ENCODE measurements around the gene ANKRD55. TPM values are rescaled to one million over a fixed set of nuclear protein-coding genes. Genes with fewer than 3 reads are reported as not detected.

The ANKRD55 gene
- total and polyA plus RNA-seq, 2 of the 8 experiments (the other 6 are each of a cell fraction or from before 2014, with no cell fraction given) = not detected

GRCh38 chr5:56278335-56278753, 45.2 kb upstream of the ANKRD55 start:
- no peak overlapping the region for H3K4me3 ChIP-seq (ENCODE audit: extremely low read depth in 1 of 4, insufficient read depth in 2 of 4, low read depth in 3 of 4, low read length in 4 of 4)
- FAIRE-seq = no peak
- H4K8ac ChIP-seq (ENCODE audit: extremely low read depth, insufficient read depth, low read length) = no peak overlapping the region
- H2BK20ac ChIP-seq (ENCODE audit: low read length) = no peak overlapping the region
- no peak overlapping the region for H2BK120ac ChIP-seq (replicated peaks; ENCODE audit: low read depth, low read length)
- no peak overlapping the region for H3K56ac ChIP-seq (replicated peaks; ENCODE audit: insufficient read length, low read depth, low read length)
- H4K91ac ChIP-seq (replicated peaks; ENCODE audit: insufficient read length, low read length) = no peak overlapping the region
- no peaks in the 10 kb centered on the region for H3K23me2 ChIP-seq (ENCODE audit: low read depth, low read length)
- peaks cover 0 to 8% (median 0%) of the 10 kb centered on the region in 4 experiments; a peak in 2 of 7 replicates for H3K4me1 ChIP-seq (replicated peaks in 1 of 4; ENCODE audit: control insufficient read depth in 3 of 4, insufficient read depth in 4 of 4, low read length in 3 of 4)
- no peak overlapping the region for H4K5ac ChIP-seq (ENCODE audit: insufficient read length, low read depth, low read length)
- H3K9ac ChIP-seq (replicated peaks in 1 of 4; ENCODE audit: extremely low read depth in 1 of 4, low read depth in 3 of 4, low read length in 3 of 4) = no peak overlapping the region
- H3K18ac ChIP-seq (ENCODE audit: extremely low read depth, low read length) = no peak overlapping the region
- no peak overlapping the region for H2BK15ac ChIP-seq (ENCODE audit: low read length)
- H3K27ac ChIP-seq (ENCODE audit: low read depth, low read length) = no peak overlapping the region
- DNase-seq (ENCODE audit: low read depth in 1 of 2, low spot score in 2 of 2) = no peak
- H4K20me1 ChIP-seq (replicated peaks in 1 of 2; ENCODE audit: control insufficient read depth in 1 of 2, insufficient read depth in 2 of 2, low read length in 2 of 2) = no peaks in the 10 kb centered on the region
- WGBS, 2 experiments (ENCODE audit: extremely low coverage in 1 of 2, insufficient coverage in 1 of 2, insufficient read length in 1 of 2, insufficient replicate concordance in 2 of 2, low coverage in 1 of 2, low lambda C conversion rate in 2 of 2, missing lambda C conversion rate in 1 of 2) = 84% methylated on average over 7 of the region's 7 CpGs; no CpG with 5 or more reads in 1 of the 2 experiments
- POLR2A ChIA-PET (ENCODE audit: partially characterized antibody) = no interaction called here
- no peak overlapping the region for H2BK5ac ChIP-seq (ENCODE audit: low read depth, low read length)
- H3K27me3 ChIP-seq (replicated peaks in 1 of 4; ENCODE audit: control insufficient read depth in 3 of 4, extremely low read depth in 1 of 4, insufficient read depth in 3 of 4, low read length in 3 of 4) = no peaks in the 10 kb centered on the region
- H3K4me2 ChIP-seq (ENCODE audit: insufficient read depth in 1 of 2, low read depth in 2 of 2, low read length in 2 of 2) = no peak overlapping the region
- H3K4ac ChIP-seq (replicated peaks; ENCODE audit: insufficient read length, low read depth, low read length) = no peak overlapping the region
- no peak overlapping the region for H3K23ac ChIP-seq (ENCODE audit: insufficient read length)
- H3K79me1 ChIP-seq (ENCODE audit: low read depth, low read length) = no peaks in the 10 kb centered on the region
- no peak overlapping the region for H3K14ac ChIP-seq (ENCODE audit: insufficient read length)
- CTCF ChIA-PET (ENCODE audit: partially characterized antibody) = interaction anchor here (1.6 to 2.3 kb wide), 2 partner anchors 14 to 549 kb away, joined by 4 to 9 read pairs; no protein-coding TSS in a partner anchor
- H2BK12ac ChIP-seq (ENCODE audit: low read depth, low read length) = no peak overlapping the region
- no peaks in the 10 kb centered on the region for H3K36me3 ChIP-seq (ENCODE audit: control insufficient read depth in 2 of 4, insufficient read depth in 4 of 4, low read length in 3 of 4)
- H3K9me3 ChIP-seq (ENCODE audit: insufficient read depth in 2 of 2, low read depth in 1 of 2, low read length in 1 of 2) = 0 out of 4 replicates have a peak, but pooled peaks cover 0 to 2% of the 10 kb centered on the region in 2 experiments
- no peaks in the 10 kb centered on the region for H3K79me2 ChIP-seq (ENCODE audit: control insufficient read depth in 1 of 2, insufficient read depth in 2 of 2, low read length in 2 of 2)
- no peak overlapping the region; the same call in 1 of the 2 replicates for H2AFZ ChIP-seq (ENCODE audit: low read length)
- H2AK5ac ChIP-seq (ENCODE audit: low read depth, low read length) = no peak overlapping the region
- TF ChIP-seq CEBPB (IDR thresholded peaks at IDR 0.05; ENCODE audit: low read depth, low read length) (no peak), TEAD4 (IDR thresholded peaks at IDR 0.05; ENCODE audit: low read depth, low read length) (no peak), SAP30 (IDR thresholded peaks at IDR 0.05; ENCODE audit: insufficient read depth, insufficient replicate concordance, low read length) (no peak), RFX5 (IDR thresholded peaks at IDR 0.05; ENCODE audit: borderline replicate concordance, low read depth, low read length) (no peak), CHD1 (IDR thresholded peaks at IDR 0.05; ENCODE audit: low read depth, low read length) (no peak), NANOG (IDR thresholded peaks at IDR 0.05; ENCODE audit: insufficient read depth, low read depth, low read length, poor library complexity, severe bottlenecking) (no peak), SP1 (IDR thresholded peaks at IDR 0.05; ENCODE audit: low read depth, low read length) (no peak), ZNF274 (IDR thresholded peaks at IDR 0.05; ENCODE audit: borderline replicate concordance, extremely low read depth, low read length) (no peak), SP2 (IDR thresholded peaks at IDR 0.05; ENCODE audit: low read length) (no peak), POLR2AphosphoS5 (IDR thresholded peaks at IDR 0.05; ENCODE audit: low read depth, low read length) (no peak), SP4 (IDR thresholded peaks at IDR 0.05; ENCODE audit: low read length) (no peak), CREB1 (IDR thresholded peaks at IDR 0.05) (no peak), BACH1 (IDR thresholded peaks at IDR 0.05; ENCODE audit: low read length) (no peak), GABPA (IDR thresholded peaks at IDR 0.05; ENCODE audit: borderline replicate concordance, insufficient read depth, low read length) (no peak), KDM5A (IDR thresholded peaks at IDR 0.05; ENCODE audit: low read length) (no peak)
- TF ChIP-seq, protein P1, sequence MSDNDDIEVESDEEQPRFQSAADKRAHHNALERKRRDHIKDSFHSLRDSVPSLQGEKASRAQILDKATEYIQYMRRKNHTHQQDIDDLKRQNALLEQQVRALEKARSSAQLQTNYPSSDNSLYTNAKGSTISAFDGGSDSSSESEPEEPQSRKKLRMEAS (IDR thresholded peaks at IDR 0.05) = no peak
